HG02642 (cell line): ENCODE data around the gene CACNA2D2.

Experiments
- ATAC-seq: cut with Tn5 transposase; IDR thresholded peaks from one replicate; pipeline ENCODE4 v1.9.1; 2021; ENCODE audit warnings: mild to moderate bottlenecking; ENCODE audit not compliant: unreplicated experiment, poor library complexity

Gene CACNA2D2

DNA sequence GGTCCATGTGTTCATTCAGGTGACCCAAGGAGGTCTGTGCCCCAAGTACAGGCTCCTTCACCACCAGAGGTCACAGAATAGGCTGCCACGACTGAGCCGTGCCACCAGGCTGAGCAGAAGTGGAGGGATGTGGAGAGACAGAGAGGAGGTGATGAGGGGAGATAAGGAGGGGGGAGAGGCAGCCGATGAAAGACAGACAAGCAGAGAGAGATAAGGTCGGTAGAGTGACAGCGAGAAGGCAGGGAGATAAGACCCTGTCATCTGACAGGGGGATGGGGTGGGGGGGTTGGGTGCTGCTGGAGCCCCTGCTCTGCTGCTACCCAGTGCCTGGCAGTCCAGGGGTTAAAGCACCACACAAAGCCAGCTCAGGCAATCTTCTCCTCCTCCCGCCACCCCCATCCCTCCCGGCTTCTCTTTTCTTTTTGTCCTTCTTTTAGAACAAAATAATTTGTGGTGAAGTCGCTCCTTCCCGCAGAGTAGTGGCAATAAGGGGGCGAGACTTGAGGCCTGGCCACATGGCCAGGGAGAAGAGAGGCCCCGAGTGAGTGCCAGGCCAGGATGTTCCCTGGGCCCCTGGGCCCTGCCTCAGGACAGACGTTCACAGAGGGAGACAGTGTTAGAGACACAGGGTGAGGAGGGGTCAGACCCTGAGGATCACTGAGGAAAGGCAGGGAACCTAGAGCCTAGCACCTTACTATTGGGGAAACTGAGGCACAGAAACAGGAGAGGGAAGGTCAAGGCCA is 67.9 kb downstream of the CACNA2D2 start:
- ATAC-seq, result no peak

DNA sequence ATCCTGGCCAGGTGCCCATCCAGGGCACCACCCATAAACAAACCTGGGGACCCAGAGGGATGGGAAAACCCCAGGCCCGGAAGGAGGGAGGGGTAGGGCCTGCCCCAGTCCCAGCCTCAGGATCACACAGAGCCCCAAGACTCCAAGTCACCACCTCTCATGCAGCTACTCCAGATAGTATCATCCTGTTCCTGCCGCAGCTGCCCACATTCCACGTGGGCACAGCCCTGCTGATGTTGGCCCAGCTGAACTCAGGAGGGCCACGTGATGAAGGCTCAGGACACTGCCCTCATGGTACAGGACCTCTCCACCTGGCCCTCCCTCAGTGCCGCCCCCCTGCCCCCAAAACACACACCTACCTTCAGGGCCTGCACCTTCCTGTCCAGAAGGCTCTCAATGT is 69.5 kb downstream of the CACNA2D2 start:
- ATAC-seq, result no peak

GRCh38 chr3:50430950-50431435 is 72.4 kb downstream of the CACNA2D2 start:
- no peak for ATAC-seq

- ATAC-seq, result no peak
Observed at GRCh38 chr3:50430191-50430590, 73.2 kb downstream of the CACNA2D2 start.

DNA sequence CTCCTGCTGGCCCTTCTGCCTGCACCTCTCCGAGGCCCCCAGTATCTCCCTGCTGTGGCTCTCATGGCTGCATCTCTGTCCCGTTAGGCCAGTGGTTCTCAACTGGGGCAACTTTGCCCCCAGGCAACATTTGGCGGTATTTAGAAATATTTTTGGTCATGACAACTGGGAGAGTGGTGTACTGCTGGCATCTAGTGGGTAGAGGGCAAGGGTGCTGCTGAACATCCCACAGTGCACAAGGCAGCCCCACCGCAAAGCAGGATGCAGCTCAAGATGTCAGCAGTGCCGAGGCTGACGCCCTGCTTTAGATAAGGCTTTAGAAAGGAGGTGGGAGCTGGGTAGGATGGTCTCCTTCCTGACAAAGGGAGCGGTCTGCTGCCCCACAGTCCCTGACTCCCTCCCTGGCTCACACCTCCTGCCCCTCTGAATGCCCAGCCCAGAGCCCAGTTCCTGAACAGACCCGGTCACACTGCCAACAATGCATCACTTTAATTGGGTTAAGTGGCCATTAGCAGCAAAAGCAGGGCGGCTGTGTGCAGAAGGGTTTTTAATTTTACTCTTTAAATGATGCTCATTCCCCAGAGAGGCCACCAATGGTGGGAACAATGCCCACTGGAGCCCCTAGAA is 75.3 kb downstream of the CACNA2D2 start:
- ATAC-seq, result no peak

- ATAC-seq, result no peak
Observed at GRCh38 chr3:50427217-50427616, 76.2 kb downstream of the CACNA2D2 start.

DNA sequence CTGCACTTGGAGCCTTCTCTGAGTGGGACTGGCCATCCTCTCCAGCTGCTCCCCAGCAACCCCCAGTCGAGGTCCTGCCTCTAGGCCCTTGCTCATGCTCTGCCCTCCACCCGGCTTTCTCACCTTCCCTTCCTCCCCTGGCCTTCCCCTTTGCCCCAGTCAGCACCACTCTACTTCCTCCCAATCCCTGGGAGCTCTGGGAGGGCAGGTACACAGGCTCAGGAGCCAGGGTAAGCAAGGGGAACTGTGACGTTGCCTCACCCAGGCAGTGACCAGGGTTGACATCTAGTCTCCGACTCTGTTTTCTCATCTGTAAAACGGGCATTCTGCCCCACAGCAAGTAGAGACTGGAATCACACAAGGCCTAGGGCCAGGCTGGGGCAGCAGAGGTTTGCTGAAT is 77.5 kb downstream of the CACNA2D2 start:
- ATAC-seq, result no peak

DNA sequence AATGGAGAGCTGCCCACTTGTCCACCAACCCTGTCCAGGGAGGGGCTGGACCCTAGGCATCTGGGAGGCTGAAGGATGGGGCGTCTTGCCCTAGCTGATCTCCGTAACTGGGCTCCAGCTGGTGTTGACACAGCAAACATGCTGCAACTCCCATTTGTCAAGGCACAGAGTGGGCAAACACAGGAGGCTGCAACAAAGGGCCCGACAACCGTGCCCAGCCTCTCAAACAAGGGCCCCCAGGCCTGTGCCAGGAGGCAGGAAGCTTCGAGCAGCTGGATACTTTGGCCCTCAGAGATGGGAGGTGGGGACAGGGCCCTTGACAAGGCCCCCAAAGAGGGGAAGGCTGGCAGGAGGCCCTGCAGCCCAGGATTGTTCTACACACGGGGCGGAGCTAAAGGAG is 79.9 kb downstream of the CACNA2D2 start:
- no peak for ATAC-seq

- ATAC-seq, result no peak
Observed at GRCh38 chr3:50422153-50422552, 81.3 kb downstream of the CACNA2D2 start.

DNA sequence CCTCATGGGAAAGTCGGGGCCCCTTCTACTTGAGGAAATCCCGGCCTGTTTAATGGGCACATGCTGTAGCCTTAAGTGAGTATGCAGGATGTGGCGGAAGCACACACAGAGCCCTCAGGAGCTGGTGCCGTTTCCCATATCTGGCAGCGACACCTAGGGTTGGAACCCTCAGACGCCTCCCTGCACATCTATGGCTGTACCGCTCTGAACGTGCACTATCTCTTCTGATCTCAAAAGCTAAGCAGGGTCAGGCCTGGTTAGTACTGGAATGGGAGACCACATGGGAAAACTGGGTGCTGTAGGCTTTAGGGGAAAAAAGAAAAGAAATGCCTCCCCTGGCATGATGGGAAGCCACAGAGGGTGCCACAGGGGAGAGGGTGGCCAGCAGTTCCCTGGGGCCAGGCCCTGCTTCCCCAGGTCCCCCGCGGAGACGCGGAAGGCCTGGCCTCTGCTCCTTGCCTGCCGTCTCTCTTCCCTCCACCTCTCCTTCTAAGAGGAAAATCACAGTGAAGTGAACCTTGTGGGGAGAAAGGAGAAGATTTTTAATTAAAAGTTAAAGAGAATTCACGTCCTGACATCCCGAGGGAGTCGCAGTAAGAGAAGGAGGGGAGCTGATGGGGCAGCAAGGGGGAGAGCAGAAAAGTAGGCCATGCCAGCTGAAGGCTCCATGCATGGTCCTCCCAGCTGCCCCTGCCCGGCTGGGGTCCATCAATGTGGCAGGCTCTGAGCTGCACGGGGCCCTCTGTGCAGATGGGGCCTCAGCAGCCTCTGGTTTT is 83.7 kb downstream of the CACNA2D2 start:
- no peak for ATAC-seq

DNA sequence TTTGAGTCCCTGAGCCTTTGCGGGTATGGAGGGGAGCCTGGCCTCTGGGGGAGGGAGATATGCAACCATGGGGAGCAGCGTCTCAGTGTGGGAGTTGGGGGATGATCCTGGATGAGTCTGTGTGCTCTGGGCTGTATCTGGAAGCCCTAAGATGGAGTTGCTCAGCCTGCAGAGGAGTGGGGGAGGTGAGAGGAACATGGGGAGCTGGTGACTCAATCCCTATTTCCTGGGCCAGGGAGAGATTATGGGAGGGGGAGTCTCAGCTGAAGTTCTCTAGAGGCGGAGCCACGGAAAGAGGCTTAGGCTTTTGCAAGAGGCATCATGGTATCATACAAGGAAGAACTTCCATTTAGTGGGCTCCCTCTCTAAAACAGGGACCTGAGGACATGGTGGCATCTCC is 84.6 kb downstream of the CACNA2D2 start:
- no peak for ATAC-seq

DNA sequence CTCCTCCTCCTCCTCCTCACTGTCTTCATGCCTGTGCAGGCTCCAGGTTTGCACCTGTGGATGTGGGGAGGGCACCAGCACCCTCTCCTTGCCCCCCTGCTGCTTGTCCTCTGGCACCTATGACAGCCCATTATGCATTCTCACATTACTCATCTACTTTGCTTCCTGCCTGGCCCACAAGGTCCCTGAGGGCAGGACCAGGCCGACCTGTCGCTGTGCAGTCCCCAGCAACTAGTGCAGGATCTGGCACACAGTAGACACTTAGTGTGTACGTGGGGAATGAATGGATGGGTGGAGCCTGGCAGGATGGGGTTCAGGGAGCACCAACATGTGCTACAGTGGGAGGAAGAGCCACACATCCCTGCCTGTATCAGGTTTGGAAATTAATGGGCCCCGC is 85.8 kb downstream of the CACNA2D2 start:
- no peak for ATAC-seq

DNA sequence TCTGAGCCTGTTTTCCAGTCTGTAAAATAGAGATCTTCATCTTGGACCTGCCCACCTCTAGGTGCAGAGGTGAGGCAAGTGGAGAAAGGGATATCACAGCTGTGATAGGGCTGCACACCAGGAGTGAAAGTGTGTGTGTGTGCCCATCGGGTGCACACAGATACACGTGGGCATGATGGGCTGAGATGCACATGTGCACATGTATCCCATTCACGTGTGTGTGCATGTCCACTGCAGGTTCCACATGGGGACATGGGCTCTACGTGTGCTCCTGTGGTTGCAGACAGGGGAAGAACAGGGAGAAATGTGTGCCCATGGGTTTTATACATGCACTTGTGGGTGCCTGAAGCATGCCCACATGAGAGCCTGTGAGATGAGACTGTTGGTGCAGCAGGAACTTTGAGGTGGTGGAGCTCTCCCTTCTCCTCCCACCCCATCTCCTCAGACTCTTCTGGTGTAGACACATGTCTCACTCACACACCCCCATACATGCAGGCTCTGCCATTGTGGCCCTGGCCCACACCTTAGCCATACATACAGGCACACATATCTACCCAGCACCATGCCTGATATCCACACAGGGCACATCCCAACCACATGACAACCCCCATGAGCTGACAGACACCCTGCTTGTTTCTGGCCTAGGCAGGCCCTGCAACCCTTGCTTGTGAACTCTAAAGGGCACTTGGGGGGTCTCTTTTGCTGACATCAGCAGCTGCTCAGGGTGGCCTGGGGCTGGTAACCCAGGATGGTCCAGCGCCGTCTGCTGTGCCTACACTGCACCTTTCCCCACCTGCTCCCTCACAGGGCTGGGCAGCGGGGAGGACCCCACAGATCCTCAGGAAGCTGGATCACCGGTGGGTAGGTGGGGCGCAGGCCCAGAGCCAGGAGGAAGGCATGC is 86.4 kb downstream of the CACNA2D2 start:
- ATAC-seq, result no peak

DNA sequence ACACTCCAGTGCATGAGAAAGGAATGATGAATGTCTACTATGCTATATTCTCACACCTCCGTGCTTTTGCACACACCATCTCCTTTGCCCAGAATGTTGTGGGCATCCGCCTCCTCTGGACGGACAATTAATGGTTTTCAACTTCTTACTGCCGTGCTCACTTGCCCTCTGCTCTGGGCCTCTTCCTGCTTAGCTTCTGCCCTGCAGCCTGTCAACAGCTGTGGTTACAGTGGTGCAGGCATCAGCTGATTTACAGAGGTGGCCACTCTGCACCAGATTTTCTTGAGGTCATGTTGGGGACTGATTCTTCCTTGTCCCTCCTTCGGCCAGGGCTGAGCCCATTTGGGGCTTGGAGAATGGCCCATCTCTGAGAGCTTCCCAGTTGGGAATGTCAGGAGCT is 87.6 kb downstream of the CACNA2D2 start:
- no peak for ATAC-seq

DNA sequence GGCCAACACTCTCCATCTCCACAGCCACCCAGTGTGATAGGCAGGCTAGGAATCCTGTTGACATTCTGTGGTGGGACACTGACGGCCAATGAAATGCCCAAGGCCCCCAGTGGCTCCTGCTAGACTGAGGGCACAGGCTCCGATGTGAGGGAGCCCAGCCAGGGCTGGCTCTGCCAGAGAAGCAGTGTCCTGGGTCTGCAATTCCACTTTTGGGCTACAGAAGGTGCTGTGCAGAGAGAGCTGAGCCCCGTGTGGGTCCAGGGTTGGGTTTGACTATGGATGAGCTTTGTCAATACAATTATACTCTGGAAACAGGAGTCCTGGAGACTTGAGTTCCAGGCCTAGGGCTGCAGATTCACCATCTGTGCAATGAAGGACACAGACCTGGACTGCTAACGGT is 88.4 kb downstream of the CACNA2D2 start:
- no peak for ATAC-seq

DNA sequence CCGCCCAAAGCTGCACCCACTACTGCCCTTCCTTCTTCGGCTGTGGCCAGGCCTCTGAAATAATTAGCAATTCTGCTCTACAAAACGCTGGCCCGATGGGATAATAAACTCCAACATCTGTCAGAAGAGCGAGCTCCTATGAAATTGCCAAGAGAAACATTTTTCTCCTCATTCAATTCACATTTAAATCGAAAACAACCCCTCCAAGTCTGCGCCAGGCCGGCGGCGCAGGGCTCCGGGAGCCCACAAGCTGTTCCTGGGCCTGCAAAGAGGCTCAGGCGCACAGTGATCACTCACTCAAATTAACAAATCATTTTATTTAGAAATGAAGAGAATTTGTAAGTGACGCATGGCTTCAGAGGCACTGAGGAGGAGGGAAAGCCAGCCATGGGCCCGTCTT is 88.8 kb downstream of the CACNA2D2 start:
- no peak for ATAC-seq

DNA sequence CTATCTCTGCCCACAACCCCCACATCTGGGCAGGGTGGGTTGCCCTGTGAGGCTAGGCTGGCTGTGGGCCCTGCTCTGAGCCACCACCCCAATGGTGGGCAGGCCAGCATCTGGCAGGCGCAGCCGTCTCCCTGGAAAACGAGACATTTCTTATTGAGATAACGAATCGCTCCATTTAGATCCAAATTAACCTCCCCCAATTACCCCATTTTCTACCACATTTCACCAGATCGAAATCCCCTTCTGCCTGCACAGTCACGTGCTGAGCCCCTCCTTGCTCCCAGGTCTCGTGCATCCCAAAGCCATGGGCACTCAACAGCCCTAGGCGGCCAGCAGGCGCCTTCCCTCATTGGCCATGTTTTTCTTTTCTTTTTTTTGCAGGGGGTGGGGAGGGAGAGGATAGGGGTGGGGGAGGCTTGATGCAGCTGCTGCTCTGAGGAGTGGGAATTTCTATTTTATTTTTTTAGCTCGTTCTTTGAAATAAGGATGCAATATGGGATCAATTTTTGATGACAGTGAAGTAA is 91.1 kb downstream of the CACNA2D2 start:
- ATAC-seq, result no peak

- ATAC-seq, result no peak
Observed at GRCh38 chr3:50411229-50411628, 92.2 kb downstream of the CACNA2D2 start.

DNA sequence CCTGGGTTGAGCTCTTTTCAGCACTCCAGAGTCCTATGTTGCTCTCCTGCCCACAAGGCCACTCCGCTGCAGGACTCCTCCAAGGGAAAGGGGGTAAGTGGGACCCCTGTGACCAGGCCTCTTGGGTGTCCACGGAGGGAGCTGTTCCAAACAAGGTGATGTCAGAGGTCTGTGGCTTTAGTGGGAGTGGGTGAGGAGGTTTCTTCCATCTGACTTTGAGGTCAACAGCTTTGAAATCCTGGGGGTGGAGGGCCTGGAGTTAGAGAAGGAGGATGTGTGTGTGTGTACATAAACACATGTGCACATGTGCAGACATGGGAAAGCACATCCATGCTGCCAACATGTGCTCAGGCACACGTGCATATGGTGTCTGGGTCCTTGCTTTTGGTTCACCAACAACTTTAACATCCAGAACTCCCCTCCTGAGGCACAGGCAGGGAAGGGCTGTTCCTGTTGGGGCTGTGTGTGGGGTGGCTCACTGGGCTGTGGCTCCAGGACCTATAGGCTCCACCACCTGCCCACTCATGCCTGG is 92.8 kb downstream of the CACNA2D2 start:
- no peak for ATAC-seq

GRCh38 chr3:50410185-50410584 is 93.2 kb downstream of the CACNA2D2 start:
- no peak for ATAC-seq
